Right lobe of liver (tissue), 4 donors: ENCODE data around the gene EXOSC5.

Source experiments
- POLR2A ChIP-seq: fragments of 450-650 bp; IDR thresholded peaks from one replicate; pipeline ENCODE4 v1.6.1; 2017; ENCODE audit warnings: antibody characterized with exemption, mild to moderate bottlenecking
- TF ChIP-seq, protein P1 (sequence below), 4 donors: fragments of 200-600 bp in 3 of 4; fragments of 450-650 bp in 1 of 4; IDR thresholded peaks; one replicate each; pipeline versions ENCODE4 v1.5.1 to v1.8.0; 2016 to 2022; ENCODE audit warnings: antibody characterized with exemption in 4 of 4, mild to moderate bottlenecking in 2 of 4
- donor health status: DM: no; HTN: no; CAD: no.
- donor health status: DM: no; HTN: no; CAD: no.
- donor health status: DM: no; HTN: yes; CAD: no.

- TF ChIP-seq, protein P1, sequence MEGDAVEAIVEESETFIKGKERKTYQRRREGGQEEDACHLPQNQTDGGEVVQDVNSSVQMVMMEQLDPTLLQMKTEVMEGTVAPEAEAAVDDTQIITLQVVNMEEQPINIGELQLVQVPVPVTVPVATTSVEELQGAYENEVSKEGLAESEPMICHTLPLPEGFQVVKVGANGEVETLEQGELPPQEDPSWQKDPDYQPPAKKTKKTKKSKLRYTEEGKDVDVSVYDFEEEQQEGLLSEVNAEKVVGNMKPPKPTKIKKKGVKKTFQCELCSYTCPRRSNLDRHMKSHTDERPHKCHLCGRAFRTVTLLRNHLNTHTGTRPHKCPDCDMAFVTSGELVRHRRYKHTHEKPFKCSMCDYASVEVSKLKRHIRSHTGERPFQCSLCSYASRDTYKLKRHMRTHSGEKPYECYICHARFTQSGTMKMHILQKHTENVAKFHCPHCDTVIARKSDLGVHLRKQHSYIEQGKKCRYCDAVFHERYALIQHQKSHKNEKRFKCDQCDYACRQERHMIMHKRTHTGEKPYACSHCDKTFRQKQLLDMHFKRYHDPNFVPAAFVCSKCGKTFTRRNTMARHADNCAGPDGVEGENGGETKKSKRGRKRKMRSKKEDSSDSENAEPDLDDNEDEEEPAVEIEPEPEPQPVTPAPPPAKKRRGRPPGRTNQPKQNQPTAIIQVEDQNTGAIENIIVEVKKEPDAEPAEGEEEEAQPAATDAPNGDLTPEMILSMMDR (IDR thresholded peaks at IDR 0.05), result no peak
- TF ChIP-seq POLR2A, result no peak
Measured at GRCh38 chr19:41427647-41428480, 30.7 kb upstream of the EXOSC5 start.
